ENCODE measurements around the gene GPR137C.

GRCh38 chr14:52563120-52563519 is 10.5 kb downstream of the GPR137C start:
- TF ChIP-seq USF2 (IDR thresholded peaks at IDR 0.05; ENCODE audit: low read length) (no peak), NRF1 (IDR thresholded peaks at IDR 0.05; ENCODE audit: low read depth, low read length) (no peak), CTCF (IDR thresholded peaks at IDR 0.05; ENCODE audit: control extremely low read depth in 1 of 3, insufficient read depth in 1 of 3, low read depth in 1 of 3, low read length in 3 of 3) (no peak), POLR2AphosphoS5 (IDR thresholded peaks at IDR 0.05; ENCODE audit: low read depth, low read length) (no peak), POLR2A (IDR thresholded peaks at IDR 0.05; ENCODE audit: control extremely low read depth in 1 of 2, low read depth in 2 of 2, low read length in 2 of 2) (no peak), EZH2 (IDR thresholded peaks at IDR 0.05; ENCODE audit: low read depth, low read length, severe bottlenecking) (no peak), BRCA1 (IDR thresholded peaks at IDR 0.05; ENCODE audit: low read depth, low read length) (no peak), EP300 (IDR thresholded peaks at IDR 0.05; ENCODE audit: borderline replicate concordance in 1 of 2, low read depth in 2 of 2, low read length in 2 of 2) (no peak), RXRA (IDR thresholded peaks at IDR 0.05; ENCODE audit: insufficient read depth, low read depth, low read length) (no peak), RFX5 (IDR thresholded peaks at IDR 0.05; ENCODE audit: borderline replicate concordance, low read depth, low read length) (no peak), SIN3A (conservative IDR thresholded peaks at IDR 0.05 in 1 of 2, IDR thresholded peaks at IDR 0.05 in 1 of 2; ENCODE audit: low read depth in 1 of 2, low read length in 2 of 2) (no peak), TAF1 (IDR thresholded peaks at IDR 0.05; ENCODE audit: low read depth, low read length) (no peak), TBP (IDR thresholded peaks at IDR 0.05; ENCODE audit: low read depth, low read length) (no peak)
